GM12872 (cell line): ENCODE data around the gene TMEM150A.

ENCODE experiments used
- CTCF ChIP-seq: IDR thresholded peaks from 3 replicates; pipeline ENCODE4 v1.5.1; 2011; ENCODE audit warnings: low read depth, mild to moderate bottlenecking, low read length, moderate library complexity; ENCODE audit not compliant: insufficient read depth

The TMEM150A gene

GRCh38 chr2:85600951-85601770 lies 1.3 kb downstream of the TMEM150A start:
- TF ChIP-seq CTCF = no peak

GRCh38 chr2:85600235-85600575 lies 2.3 kb downstream of the TMEM150A start:
- no peak for TF ChIP-seq CTCF

GRCh38 chr2:85599468-85600234 lies 2.8 kb downstream of the TMEM150A start:
- no peak for TF ChIP-seq CTCF

- TF ChIP-seq CTCF = no peak
These were observed 3.7 kb downstream of the TMEM150A start for GRCh38 chr2:85598594-85599340.

GRCh38 chr2:85597241-85597640 lies 5.3 kb downstream of the TMEM150A start:
- TF ChIP-seq CTCF = no peak

GRCh38 chr2:85596486-85597143 lies 5.9 kb downstream of the TMEM150A start:
- no peak for TF ChIP-seq CTCF

GRCh38 chr2:85596026-85596333 lies 6.5 kb downstream of the TMEM150A start:
- TF ChIP-seq CTCF = no peak
